BLaER1 (cell line): ENCODE measurements around the gene DDX42.
A peak's percentile ranks its signal among the peaks of the same experiment; 100 is the strongest.

Experiments
- H3K27ac ChIP-seq: shearing (Covaris generic); formaldehyde crosslinking; 2 replicates; pipeline ENCODE4 v1.8.1; 2022
- H3K27me3 ChIP-seq: shearing (Covaris generic); formaldehyde crosslinking; 2 replicates; pipeline ENCODE4 v1.8.1; 2022
- H3K36me3 ChIP-seq: shearing (Covaris generic); formaldehyde crosslinking; 2 replicates; pipeline ENCODE4 v1.8.1; 2022
- H3K4me1 ChIP-seq: shearing (Covaris generic); formaldehyde crosslinking; 2 replicates; pipeline ENCODE4 v1.8.1; 2022
- H3K4me2 ChIP-seq: shearing (Covaris generic); formaldehyde crosslinking; 2 replicates; pipeline ENCODE4 v1.8.1; 2022
- H3K4me3 ChIP-seq: shearing (Covaris generic); formaldehyde crosslinking; 2 replicates; pipeline ENCODE4 v1.8.1; 2022
- H3K9ac ChIP-seq: shearing (Covaris generic); formaldehyde crosslinking; 2 replicates; pipeline ENCODE4 v1.8.1; 2022
- H3K9me3 ChIP-seq: shearing (Covaris generic); formaldehyde crosslinking; 2 replicates; pipeline ENCODE4 v1.8.1; 2022
- H4K20me1 ChIP-seq: shearing (Covaris generic); formaldehyde crosslinking; 2 replicates; pipeline ENCODE4 v1.8.1; 2022
- Cebpa-rat ChIP-seq: shearing (Covaris generic); IDR thresholded peaks from 2 replicates; pipeline ENCODE4 v1.8.1; 2022

Gene DDX42

GRCh38 chr17:63758428-63758827 is 15.5 kb upstream of the DDX42 start:
- Histone ChIP-seq H4K20me1 (peaks cover 25% of the 10 kb centered on the region), H3K9ac (no peak overlapping the region), H3K27ac (no peak overlapping the region), H3K27me3 (no peaks in the 10 kb centered on the region), H3K4me2 (no peak overlapping the region), H3K9me3 (no peaks in the 10 kb centered on the region), H3K4me1 (peaks cover 31% of the 10 kb centered on the region), H3K36me3 (peaks cover 86% of the 10 kb centered on the region), H3K4me3 (no peak overlapping the region)
- no peak for TF ChIP-seq Cebpa-rat

- Histone ChIP-seq H3K4me1 (peaks cover 31% of the 10 kb centered on the region), H4K20me1 (peaks cover 44% of the 10 kb centered on the region), H3K36me3 (peaks cover 86% of the 10 kb centered on the region), H3K27ac (peak overlapping the region; percentile 18; the same call in 1 of the 2 replicates), H3K9ac (peak overlapping the region; percentile 46; the same call in 1 of the 2 replicates), H3K4me3 (no peak overlapping the region), H3K4me2 (peak overlapping the region; percentile 65), H3K27me3 (no peaks in the 10 kb centered on the region), H3K9me3 (no peaks in the 10 kb centered on the region)
- no peak for TF ChIP-seq Cebpa-rat
Observed at GRCh38 chr17:63760771-63761539, 13.0 kb upstream of the DDX42 start.

GRCh38 chr17:63762161-63763078 is 11.6 kb upstream of the DDX42 start:
- peaks cover 58% of the 10 kb centered on the region for H4K20me1 ChIP-seq
- no peak for TF ChIP-seq Cebpa-rat

GRCh38 chr17:63764716-63765115 is 9.3 kb upstream of the DDX42 start:
- Histone ChIP-seq H3K27ac (no peak overlapping the region), H3K4me3 (no peak overlapping the region), H3K27me3 (no peaks in the 10 kb centered on the region), H3K9me3 (no peaks in the 10 kb centered on the region), H3K36me3 (peaks cover 86% of the 10 kb centered on the region), H3K4me2 (no peak overlapping the region), H4K20me1 (peaks cover 81% of the 10 kb centered on the region), H3K9ac (no peak overlapping the region), H3K4me1 (peaks cover 31% of the 10 kb centered on the region)
- TF ChIP-seq Cebpa-rat: no peak

More at GRCh38 chr17:63762161-63763078, 11.6 kb upstream of the DDX42 start:
- H3K27me3 ChIP-seq: no peaks in the 10 kb centered on the region
- no peak overlapping the region for H3K4me3 ChIP-seq
- peak overlapping the region; percentile 18; the same call in 1 of the 2 replicates for H3K27ac ChIP-seq
- peak overlapping the region; percentile 65 for H3K4me2 ChIP-seq
- H3K9ac ChIP-seq: no peak overlapping the region
- no peaks in the 10 kb centered on the region for H3K9me3 ChIP-seq
- H3K36me3 ChIP-seq: peaks cover 82% of the 10 kb centered on the region
- H3K4me1 ChIP-seq: peaks cover 31% of the 10 kb centered on the region

- peaks cover 82% of the 10 kb centered on the region for H3K36me3 ChIP-seq
- H3K27me3 ChIP-seq: no peaks in the 10 kb centered on the region
- no peak overlapping the region for H3K9ac ChIP-seq
- no peak overlapping the region for H3K4me2 ChIP-seq
- H3K4me1 ChIP-seq: peaks cover 34% of the 10 kb centered on the region
- peaks cover 91% of the 10 kb centered on the region for H4K20me1 ChIP-seq
- H3K4me3 ChIP-seq: no peak overlapping the region
- TF ChIP-seq Cebpa-rat: no peak
- H3K9me3 ChIP-seq: no peaks in the 10 kb centered on the region
- no peak overlapping the region for H3K27ac ChIP-seq
Observed at GRCh38 chr17:63766754-63767153, 7.2 kb upstream of the DDX42 start.

- no peak for TF ChIP-seq Cebpa-rat
- no peak overlapping the region for H3K4me2 ChIP-seq
- no peaks in the 10 kb centered on the region for H3K9me3 ChIP-seq
- H3K27me3 ChIP-seq: no peaks in the 10 kb centered on the region
- H3K4me3 ChIP-seq: no peak overlapping the region
- peaks cover 91% of the 10 kb centered on the region for H4K20me1 ChIP-seq
- no peak overlapping the region for H3K27ac ChIP-seq
- H3K36me3 ChIP-seq: peaks cover 69% of the 10 kb centered on the region
- peaks cover 27% of the 10 kb centered on the region for H3K4me1 ChIP-seq
- no peak overlapping the region for H3K9ac ChIP-seq
Observed at GRCh38 chr17:63768433-63768832, 5.5 kb upstream of the DDX42 start.

- peak overlapping the region; percentile 97 for H3K9ac ChIP-seq
- no peak for TF ChIP-seq Cebpa-rat
- H3K27me3 ChIP-seq: no peaks in the 10 kb centered on the region
- H3K4me2 ChIP-seq: peak overlapping the region; percentile 97
- H4K20me1 ChIP-seq: peaks cover 91% of the 10 kb centered on the region
- no peaks in the 10 kb centered on the region for H3K9me3 ChIP-seq
- H3K4me3 ChIP-seq: peak overlapping the region; percentile 91
- peak overlapping the region; percentile 95 for H3K27ac ChIP-seq
- peaks cover 52% of the 10 kb centered on the region for H3K4me1 ChIP-seq
- peaks cover 49% of the 10 kb centered on the region for H3K36me3 ChIP-seq
Observed at GRCh38 chr17:63772801-63773271, 1.1 kb upstream of the DDX42 start.

GRCh38 chr17:63773272-63774140 is 464 bp upstream of the DDX42 start, which contains the start of gene CCDC47:
TSS of gene CCDC47 (minus strand) at chr17:63773597. CDS start at chr17:63766175, 7,422 bp downstream.
- Histone ChIP-seq H3K4me2 (peak within 1 kb of the TSS; percentile 97), H3K9ac (peak within 1 kb of the TSS; percentile 97), H3K4me1 (peaks cover 53% of the 10 kb centered on the region), H3K4me3 (peak within 1 kb of the TSS; percentile 91), H3K27me3 (no peaks in the 10 kb centered on the region), H3K9me3 (no peaks in the 10 kb centered on the region), H4K20me1 (peaks cover 91% of the 10 kb centered on the region), H3K27ac (peak within 1 kb of the TSS; percentile 95), H3K36me3 (peaks cover 49% of the 10 kb centered on the region)
- peak; percentile 78 for TF ChIP-seq Cebpa-rat

- Histone ChIP-seq H4K20me1 (peaks cover 91% of the 10 kb centered on the region), H3K4me3 (peak overlapping the region; percentile 91), H3K9me3 (no peaks in the 10 kb centered on the region), H3K4me1 (peaks cover 53% of the 10 kb centered on the region), H3K27me3 (no peaks in the 10 kb centered on the region), H3K36me3 (peaks cover 49% of the 10 kb centered on the region), H3K4me2 (peak overlapping the region; percentile 91), H3K9ac (peak overlapping the region; percentile 97), H3K27ac (peak overlapping the region; percentile 95)
- no peak for TF ChIP-seq Cebpa-rat
Observed at GRCh38 chr17:63774969-63775265, 947 bp downstream of the DDX42 start.
